CD14-positive monocyte (primary cell): ENCODE measurements around the gene FGD3. TPM values are rescaled to one million over a fixed set of nuclear protein-coding genes. Genes with fewer than 3 reads are reported as not detected.

Experiments used
- DNase-seq, 3 donors: peaks; one replicate each; pipeline ENCODE4 v3.0.0-alpha.2; 2011 to 2022
- H2AFZ ChIP-seq: 2 replicates; pipeline ENCODE4 v1.6.0; 2012; ENCODE audit warnings: mild to moderate bottlenecking, low read depth, low read length, inconsistent platforms; ENCODE audit not compliant: insufficient read depth, poor library complexity, severe bottlenecking
- H3K27ac ChIP-seq, 2 donors: 1 replicate in 1 of 2; 2 replicates in 1 of 2; pipeline ENCODE4 v1.5.1; 2012 to 2013; ENCODE audit warnings: low read length in 2 of 2, control low read depth in 1 of 2, inconsistent platforms in 1 of 2, low read depth in 1 of 2, mild to moderate bottlenecking in 1 of 2
- H3K27me3 ChIP-seq, 2 donors: one replicate each; pipeline versions ENCODE4 v1.6.0 to v1.6.1; 2011 to 2013; ENCODE audit warnings: low read length in 2 of 2; ENCODE audit not compliant: control insufficient read depth in 2 of 2, insufficient read depth in 2 of 2
- H3K36me3 ChIP-seq, 2 donors: replicated peaks in 1 of 2; 1 replicate in 1 of 2; 2 replicates in 1 of 2; pipeline versions ENCODE4 v1.5.1 to v1.6.1; 2012 to 2013; ENCODE audit warnings: low read length in 2 of 2, control low read depth in 1 of 2, inconsistent platforms in 1 of 2, mild to moderate bottlenecking in 1 of 2; ENCODE audit not compliant: insufficient read depth in 2 of 2, control insufficient read depth in 1 of 2
- H3K4me1 ChIP-seq, 2 donors: 1 replicate in 1 of 2; 2 replicates in 1 of 2; pipeline versions ENCODE4 v1.5.1 to v1.6.1; 2012 to 2013; ENCODE audit warnings: low read length in 2 of 2, control low read depth in 1 of 2, inconsistent platforms in 1 of 2, mild to moderate bottlenecking in 1 of 2, moderate library complexity in 1 of 2; ENCODE audit not compliant: insufficient read depth in 2 of 2, control insufficient read depth in 1 of 2
- H3K4me2 ChIP-seq: replicated peaks from 2 replicates; pipeline ENCODE3; 2012; ENCODE audit warnings: low read length, moderate library complexity, mild to moderate bottlenecking; ENCODE audit not compliant: poor library complexity, severe bottlenecking; ENCODE audit errors: extremely low read depth
- H3K4me3 ChIP-seq, 3 experiments: fragments of 200-600 bp in 1 of 3; sonication (generic) in 1 of 3; replicated peaks in 1 of 3; 1 replicate in 2 of 3; 2 replicates in 1 of 3; pipeline ENCODE4 v1.5.1; 2011 to 2013; ENCODE audit warnings: low read length in 3 of 3, mild to moderate bottlenecking in 3 of 3, control low read depth in 2 of 3, low read depth in 2 of 3, inconsistent platforms in 1 of 3, moderate library complexity in 1 of 3
- H3K79me2 ChIP-seq: 2 replicates; pipeline ENCODE4 v1.6.0; 2012; ENCODE audit warnings: mild to moderate bottlenecking, control low read depth, inconsistent platforms, low read length, moderate library complexity; ENCODE audit not compliant: insufficient read depth
- H3K9ac ChIP-seq: 2 replicates; pipeline ENCODE4 v1.6.0; 2017; ENCODE audit warnings: low read length, mild to moderate bottlenecking; ENCODE audit not compliant: insufficient read depth, poor library complexity, severe bottlenecking
- H3K9me3 ChIP-seq, 2 donors: replicated peaks in 1 of 2; 1 replicate in 1 of 2; 2 replicates in 1 of 2; pipeline versions ENCODE4 v1.5.1 to v1.6.1; 2012 to 2013; ENCODE audit warnings: low read length in 2 of 2, control low read depth in 1 of 2; ENCODE audit not compliant: control insufficient read depth in 1 of 2, insufficient read depth in 1 of 2
- H4K20me1 ChIP-seq: 2 replicates; pipeline ENCODE4 v1.6.0; 2012; ENCODE audit warnings: mild to moderate bottlenecking, low read length, control low read depth, moderate library complexity; ENCODE audit not compliant: insufficient read depth
- H3K27ac Mint-ChIP-seq, 7 donors: one replicate each; pipeline ENCODE4 v1.8.0; 2020; ENCODE audit warnings: mild to moderate bottlenecking in 7 of 7, mixed read lengths in 7 of 7, moderate library complexity in 6 of 7, inconsistent platforms in 2 of 7
- H3K27me3 Mint-ChIP-seq, 3 donors: one replicate each; pipeline ENCODE4 v1.8.0; 2021 to 2022; ENCODE audit warnings: low read depth in 3 of 3, mild to moderate bottlenecking in 3 of 3, mixed read lengths in 3 of 3, moderate library complexity in 3 of 3, inconsistent platforms in 1 of 3
- H3K36me3 Mint-ChIP-seq, 2 donors: one replicate each; pipeline ENCODE4 v1.8.0; 2020; ENCODE audit warnings: mixed read lengths in 2 of 2, inconsistent platforms in 1 of 2, mild to moderate bottlenecking in 1 of 2
- H3K4me1 Mint-ChIP-seq: one replicate; pipeline ENCODE4 v1.8.0; 2020; ENCODE audit warnings: mild to moderate bottlenecking, mixed read lengths
- H3K4me3 Mint-ChIP-seq, 2 donors: one replicate each; pipeline ENCODE4 v1.8.0; 2020; ENCODE audit warnings: mild to moderate bottlenecking in 2 of 2, mixed read lengths in 2 of 2, moderate library complexity in 1 of 2
- H3K9me3 Mint-ChIP-seq, 7 donors: one replicate each; pipeline ENCODE4 v1.8.0; 2020 to 2022; ENCODE audit warnings: mixed read lengths in 7 of 7, mild to moderate bottlenecking in 6 of 7, moderate library complexity in 6 of 7, inconsistent platforms in 2 of 7
- CTCF ChIP-seq: fragments of 200-600 bp; IDR thresholded peaks from one replicate; pipeline ENCODE4 v1.8.0; 2022; ENCODE audit warnings: antibody characterized with exemption, mild to moderate bottlenecking
- WGBS: methylation state at CpG from one replicate; pipeline ENCODE4 v1.1.5; 2013; ENCODE audit warnings: missing lambda C conversion rate; ENCODE audit not compliant: insufficient coverage; 5-methylcytosine and 5-hydroxymethylcytosine counted together
- intact Hi-C, 2 donors: fragments of 100-400 bp; cut with micrococcal nuclease; formaldehyde crosslinking; loops; one replicate each; pipeline versions ENCODE4 v1.15.0 to v1.15.1; 2023
- polyA plus RNA-seq, 3 donors: library from polyadenylated mRNA; depleted of rRNA in 1 of 3; unstranded in 2 of 3; stranded (reverse) in 1 of 3; fragments of 300-500 nt in 2 of 3; fragments of >200 nt in 1 of 3; fragmentation: Illumina TruSeq in 2 of 3; gene quantifications; 1 replicate in 2 of 3; 2 replicates in 1 of 3; pipeline ENCODE4 v1.2.3, GENCODE V29; 2012 to 2021

Gene FGD3
- polyA plus RNA-seq, 3 donors = 32.4 to 120 (median 56.2) TPM

- TF ChIP-seq CTCF = no peak
- no peak for DNase-seq
- Histone ChIP-seq H3K4me1 (peaks cover 10 to 12% of the 10 kb centered on the region in 2 donors), H3K36me3 (no peaks in the 10 kb centered on the region), H3K79me2 (no peaks in the 10 kb centered on the region), H3K9ac (no peak overlapping the region), H3K27ac (no peak overlapping the region), H2AFZ (no peak overlapping the region), H3K4me3 (no peak overlapping the region), H4K20me1 (no peaks in the 10 kb centered on the region), H3K27me3 (peaks cover 11 to 17% of the 10 kb centered on the region in 2 donors), H3K9me3 (peaks cover 0 to 5% of the 10 kb centered on the region in 2 donors), H3K4me2 (no peak overlapping the region)
- 71% methylated on average over 5 of the region's 10 CpGs for WGBS
- H3K27me3 Mint-ChIP-seq = peaks cover 20 to 29% (median 25%) of the 10 kb centered on the region in 3 donors
- intact Hi-C loops = no loop called here
- H3K4me1 Mint-ChIP-seq = peaks cover 18% of the 10 kb centered on the region
- no peak overlapping the region for H3K27ac Mint-ChIP-seq
- H3K4me3 Mint-ChIP-seq = no peak overlapping the region
- H3K9me3 Mint-ChIP-seq = peaks cover 0 to 6% (median 0%) of the 10 kb centered on the region in 7 donors
- peaks cover 0 to 4% of the 10 kb centered on the region in 2 donors for H3K36me3 Mint-ChIP-seq
These were observed 4.4 kb upstream of the FGD3 start for GRCh38 chr9:92942688-92943616.

DNA sequence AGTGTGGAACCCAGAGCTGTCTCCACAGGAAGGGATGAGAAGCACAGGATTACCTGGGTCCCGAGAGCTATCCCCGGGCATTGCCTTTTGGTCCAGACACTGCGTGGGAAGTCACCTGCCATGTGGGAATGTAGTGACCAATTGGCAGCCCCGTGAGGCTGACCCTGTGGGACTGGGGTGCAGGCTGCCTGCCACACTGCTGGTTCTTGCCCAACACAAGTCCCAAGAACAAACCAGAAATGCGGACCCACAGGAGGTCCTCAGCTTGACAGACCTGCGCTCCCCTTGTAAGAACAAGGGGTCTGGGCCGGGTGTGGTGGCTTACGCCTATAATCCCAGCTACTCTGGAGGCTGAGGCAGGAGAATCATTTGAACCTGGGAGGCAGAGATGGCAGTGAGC, 2.4 kb upstream of the FGD3 start:
- Histone ChIP-seq H3K4me1 (peaks cover 8% of the 10 kb centered on the region in 2 donors), H3K4me3 (no peak overlapping the region), H3K79me2 (no peaks in the 10 kb centered on the region), H3K36me3 (no peaks in the 10 kb centered on the region), H3K27me3 (peaks cover 21 to 37% of the 10 kb centered on the region in 2 donors), H4K20me1 (no peaks in the 10 kb centered on the region), H3K27ac (no peak overlapping the region), H3K4me2 (no peak overlapping the region), H3K9me3 (peaks cover 0 to 9% of the 10 kb centered on the region in 2 donors), H3K9ac (no peak overlapping the region), H2AFZ (no peak overlapping the region)
- Mint-ChIP-seq H3K9me3 (peaks cover 0 to 8% (median 2%) of the 10 kb centered on the region in 7 donors), H3K4me1 (peaks cover 14% of the 10 kb centered on the region), H3K36me3 (peaks cover 0 to 6% of the 10 kb centered on the region in 2 donors), H3K27ac (no peak overlapping the region), H3K27me3 (peaks cover 32 to 41% (median 38%) of the 10 kb centered on the region in 3 donors), H3K4me3 (no peak overlapping the region)
- intact Hi-C loops = no loop called here
- TF ChIP-seq CTCF = no peak
- DNase-seq = no peak
- 100% methylated on average over 7 of the region's 8 CpGs for WGBS
